B cell (primary cell): ENCODE measurements around the gene GAMT. TPM values are rescaled to one million over a fixed set of nuclear protein-coding genes. Genes with fewer than 3 reads are reported as not detected.

ENCODE experiments used
- ATAC-seq: fragments of 200-7000 bp; cut with Tn5 transposase; one replicate; pipeline ENCODE4 v1.10.0; 2021; ENCODE audit warnings: low read depth, mild to moderate bottlenecking, moderate number of reproducible peaks, moderate library complexity
- CTCF ChIA-PET: fragments of 350-600 bp; sonication (Branson Sonifier 250); formaldehyde crosslinking; loops from one replicate; lab custom pipeline; 2021; ENCODE audit warnings: antibody characterized with exemption, inconsistent platforms; lab: Charles Lee
- POLR2A ChIA-PET: fragments of 350-600 bp; sonication (Branson Sonifier 250); formaldehyde crosslinking; loops from one replicate; lab custom pipeline; 2021; ENCODE audit warnings: antibody characterized with exemption; lab: Charles Lee
- DNase-seq: peaks from one replicate; pipeline ENCODE4 v3.0.0; 2013
- H2AFZ ChIP-seq: 2 replicates; pipeline ENCODE4 v1.6.1; 2012; ENCODE audit warnings: mild to moderate bottlenecking, low read depth, low read length; ENCODE audit not compliant: insufficient read depth, poor library complexity, severe bottlenecking
- H3K27ac ChIP-seq, 2 donors: 1 replicate in 1 of 2; 2 replicates in 1 of 2; pipeline ENCODE4 v1.5.1; 2012 to 2013; ENCODE audit warnings: low read length in 2 of 2, mild to moderate bottlenecking in 2 of 2, moderate library complexity in 1 of 2
- H3K27me3 ChIP-seq, 4 experiments: fragments of 200-600 bp in 1 of 4; sonication (generic) in 1 of 4; replicated peaks in 1 of 4; 1 replicate in 2 of 4; 2 replicates in 2 of 4; pipeline versions ENCODE4 v1.6.1 to v1.7.0; 2013 to 2016; ENCODE audit warnings: low read length in 3 of 4, mild to moderate bottlenecking in 2 of 4, mixed read lengths in 1 of 4, moderate library complexity in 1 of 4; ENCODE audit not compliant: insufficient read depth in 4 of 4, control insufficient read depth in 3 of 4; ENCODE audit errors: control extremely low read depth in 1 of 4
- H3K36me3 ChIP-seq, 2 experiments: replicated peaks in 1 of 2; 1 replicate in 1 of 2; 2 replicates in 1 of 2; pipeline versions ENCODE4 v1.6.1 to v1.7.1; 2013; ENCODE audit warnings: low read length in 1 of 2; ENCODE audit not compliant: insufficient read depth in 2 of 2, control insufficient read depth in 1 of 2; ENCODE audit errors: control extremely low read depth in 1 of 2, extremely low read depth in 1 of 2
- H3K4me1 ChIP-seq, 2 donors: fragments of 200-600 bp in 1 of 2; sonication (generic) in 1 of 2; 1 replicate in 1 of 2; 2 replicates in 1 of 2; pipeline versions ENCODE4 v1.5.1 to v1.6.1; 2013 to 2017; ENCODE audit warnings: low read length in 2 of 2; ENCODE audit not compliant: control insufficient read depth in 2 of 2, insufficient read depth in 2 of 2
- H3K4me2 ChIP-seq: replicated peaks from 2 replicates; pipeline ENCODE3; 2012; ENCODE audit warnings: mild to moderate bottlenecking, low read depth, low read length; ENCODE audit not compliant: poor library complexity, severe bottlenecking
- H3K4me3 ChIP-seq, 5 experiments: fragments of 200-600 bp in 1 of 5; sonication (generic) in 1 of 5; 1 replicate in 3 of 5; 2 replicates in 2 of 5; pipeline versions ENCODE4 v1.5.1 to v1.7.0; 2011 to 2016; ENCODE audit warnings: low read length in 4 of 5, mild to moderate bottlenecking in 4 of 5, low read depth in 2 of 5, control low read depth in 1 of 5, moderate library complexity in 1 of 5; ENCODE audit not compliant: insufficient read depth in 1 of 5; ENCODE audit errors: control extremely low read depth in 1 of 5, extremely low read depth in 1 of 5
- H3K79me2 ChIP-seq: fragments of 200-600 bp; sonication (generic); one replicate; pipeline ENCODE4 v1.6.0; 2016; ENCODE audit warnings: low read length; ENCODE audit not compliant: control insufficient read depth, insufficient read depth
- H3K9ac ChIP-seq: fragments of 200-600 bp; sonication (generic); 2 replicates; pipeline ENCODE4 v1.6.1; 2017; ENCODE audit warnings: mild to moderate bottlenecking, low read length, moderate library complexity
- H3K9me3 ChIP-seq, 3 donors: one replicate each; pipeline versions ENCODE4 v1.6.1 to v1.7.1; 2013; ENCODE audit warnings: low read length in 2 of 3; ENCODE audit not compliant: control insufficient read depth in 2 of 3, insufficient read depth in 1 of 3; ENCODE audit errors: control extremely low read depth in 1 of 3
- H4K20me1 ChIP-seq: 2 replicates; pipeline ENCODE4 v1.6.0; 2012; ENCODE audit warnings: mild to moderate bottlenecking, low read length; ENCODE audit not compliant: insufficient read depth, control insufficient read depth, poor library complexity, severe bottlenecking
- H3K27ac Mint-ChIP-seq: one replicate; pipeline ENCODE4 v1.8.0; 2021; ENCODE audit warnings: mixed read lengths
- H3K27me3 Mint-ChIP-seq: one replicate; pipeline ENCODE4 v1.8.0; 2021; ENCODE audit warnings: mixed read lengths
- H3K4me1 Mint-ChIP-seq: one replicate; pipeline ENCODE4 v1.8.0; 2021; ENCODE audit warnings: mixed read lengths
- H3K4me3 Mint-ChIP-seq: one replicate; pipeline ENCODE4 v1.8.0; 2021; ENCODE audit warnings: mixed read lengths
- H3K9me3 Mint-ChIP-seq: one replicate; pipeline ENCODE4 v1.8.0; 2022; ENCODE audit warnings: mixed read lengths; ENCODE audit not compliant: insufficient read depth
- CTCF ChIP-seq: fragments of 200-600 bp; IDR thresholded peaks from one replicate; pipeline ENCODE4 v1.8.0; 2022; ENCODE audit warnings: antibody characterized with exemption, mild to moderate bottlenecking
- EZH2 ChIP-seq: IDR thresholded peaks from 2 replicates; pipeline ENCODE4 v1.6.1; 2012; ENCODE audit warnings: borderline replicate concordance, low read depth, mild to moderate bottlenecking, moderate library complexity, low read length; ENCODE audit not compliant: insufficient read depth, poor library complexity, severe bottlenecking
- WGBS: methylation state at CpG from one replicate; pipeline ENCODE4 v1.1.5; 2013; ENCODE audit warnings: missing lambda C conversion rate; ENCODE audit not compliant: insufficient coverage; 5-methylcytosine and 5-hydroxymethylcytosine counted together
- intact Hi-C: fragments of 100-400 bp; cut with micrococcal nuclease; formaldehyde crosslinking; loops from one replicate; pipeline ENCODE4 v1.10.0; 2022
- polyA plus RNA-seq: library from polyadenylated mRNA; depleted of rRNA; stranded (reverse); fragments of >200 nt; gene quantifications from 2 replicates; pipeline ENCODE4 v1.2.3, GENCODE V29; 2012
- total RNA-seq, 2 donors: library from RNA; stranded (reverse); fragments of 120-200 nt in 1 of 2; gene quantifications; 1 replicate in 1 of 2; 2 replicates in 1 of 2; pipeline versions ENCODE4 v1.2.3 to v1.2.4, GENCODE V29; 2013 to 2022

GAMT gene
- total and polyA plus RNA-seq, 2 donors (not counting 1 experiment from before 2014, with no cell fraction given), result 8.8 to 12.1 TPM

GRCh38 chr19:1354970-1355567 lies 46.3 kb downstream of the GAMT start:
- H3K27ac Mint-ChIP-seq, result peak overlapping the region; percentile 70
- TF ChIP-seq EZH2, result no peak
- no peak for TF ChIP-seq CTCF
- peak overlapping the region in 1 of 2 donors; percentile 58 for H3K27ac ChIP-seq
- peak; percentile 48 for ATAC-seq
- peak overlapping the region; percentile 77 for H2AFZ ChIP-seq
- intact Hi-C loops, result loop anchor here (1.0 kb wide), 3 partner anchors 10 to 52 kb away; partner anchors contain the start of genes DAZAP1 and NDUFS7
- no peak for DNase-seq
- WGBS, result under 1% methylated on average over 59 of the region's 61 CpGs
- H3K27me3 ChIP-seq, result no peaks in the 10 kb centered on the region
- H3K9ac ChIP-seq, result peak overlapping the region; percentile 74
- ChIA-PET POLR2A (interaction anchor here (0.5 to 0.6 kb wide), 3 partner anchors 12 to 483 kb away, joined by 3 to 4 read pairs (median 3); no protein-coding TSS in a partner anchor), CTCF (interaction anchor here (0.8 to 1.3 kb wide), 2 partner anchors 40 to 790 kb away, joined by 3 read pairs; no protein-coding TSS in a partner anchor)
- peak overlapping the region; percentile 35 to 78 (median 72) for H3K4me3 ChIP-seq
- no peaks in the 10 kb centered on the region for H3K27me3 Mint-ChIP-seq
- H3K4me1 ChIP-seq, result peaks cover 9 to 18% of the 10 kb centered on the region in 2 donors
- H3K36me3 ChIP-seq, result peaks cover 0 to 15% of the 10 kb centered on the region in 2 experiments
- no peaks in the 10 kb centered on the region for H3K9me3 Mint-ChIP-seq
- peak overlapping the region; percentile 93 for H3K4me3 Mint-ChIP-seq
- no peaks in the 10 kb centered on the region for H4K20me1 ChIP-seq
- peaks cover 5% of the 10 kb centered on the region for H3K79me2 ChIP-seq
- H3K9me3 ChIP-seq, result peaks cover 0 to 2% (median 0%) of the 10 kb centered on the region in 3 donors
- H3K4me1 Mint-ChIP-seq, result peaks cover 18% of the 10 kb centered on the region
- peak overlapping the region; percentile 99 for H3K4me2 ChIP-seq

- H3K27me3 Mint-ChIP-seq, result no peaks in the 10 kb centered on the region
- TF ChIP-seq EZH2, result no peak
- no peak for TF ChIP-seq CTCF
- H3K27ac ChIP-seq, result no peak overlapping the region
- ChIA-PET CTCF (interaction anchor here (0.9 kb wide), 1 partner anchor 473 kb away, joined by 3 read pairs; no protein-coding TSS in a partner anchor), POLR2A (no interaction called here)
- no peaks in the 10 kb centered on the region for H3K9me3 Mint-ChIP-seq
- peaks cover 9 to 18% of the 10 kb centered on the region in 2 donors for H3K4me1 ChIP-seq
- no peak overlapping the region for H3K27ac Mint-ChIP-seq
- DNase-seq (no peak), ATAC-seq (no peak)
- H3K9me3 ChIP-seq, result peaks cover 0 to 2% (median 0%) of the 10 kb centered on the region in 3 donors
- no peak overlapping the region for H3K9ac ChIP-seq
- no peak overlapping the region for H2AFZ ChIP-seq
- peaks cover 5% of the 10 kb centered on the region for H3K79me2 ChIP-seq
- no peak overlapping the region for H3K4me3 ChIP-seq
- 98% methylated on average over 4 of the region's 9 CpGs for WGBS
- H3K4me1 Mint-ChIP-seq, result peaks cover 16% of the 10 kb centered on the region
- peak overlapping the region; percentile 41 for H3K4me3 Mint-ChIP-seq
- peaks cover 0 to 6% of the 10 kb centered on the region in 2 experiments for H3K36me3 ChIP-seq
- no peaks in the 10 kb centered on the region for H3K27me3 ChIP-seq
- H3K4me2 ChIP-seq, result no peak overlapping the region
- intact Hi-C loops, result no loop called here
- H4K20me1 ChIP-seq, result no peaks in the 10 kb centered on the region
Observed at GRCh38 chr19:1353144-1353543, 48.2 kb downstream of the GAMT start.
